Measurements from ENCODE around the gene CXCL1. TPM values are rescaled to one million over a fixed set of nuclear protein-coding genes. Genes with fewer than 3 reads are reported as not detected.

The CXCL1 gene
- total and polyA plus RNA-seq, 5 experiments from 2014 or later = not detected

GRCh38 chr4:73855406-73855805, 13.8 kb upstream of the CXCL1 start:
- no peak for DNase-seq
- Mint-ChIP-seq H3K27ac (no peak overlapping the region), H3K4me3 (no peak overlapping the region), H3K36me3 (no peaks in the 10 kb centered on the region), H3K27me3 (peaks cover 1 to 8% (median 5%) of the 10 kb centered on the region in 5 donors), H3K4me1 (no peaks in the 10 kb centered on the region), H3K9me3 (peaks cover 0 to 1% (median 0%) of the 10 kb centered on the region in 9 donors)
- POLR2A ChIA-PET = no interaction called here
- ATAC-seq = no peak

- POLR2A ChIA-PET = no interaction called here
- Mint-ChIP-seq H3K27ac (no peak overlapping the region), H3K27me3 (peaks cover 1 to 8% (median 5%) of the 10 kb centered on the region in 5 donors), H3K36me3 (no peaks in the 10 kb centered on the region), H3K4me3 (no peak overlapping the region), H3K9me3 (peaks cover 0 to 1% (median 0%) of the 10 kb centered on the region in 9 donors), H3K4me1 (no peaks in the 10 kb centered on the region)
- no peak for ATAC-seq
- DNase-seq = no peak
Measured at GRCh38 chr4:73856518-73856917, 12.7 kb upstream of the CXCL1 start.

DNA sequence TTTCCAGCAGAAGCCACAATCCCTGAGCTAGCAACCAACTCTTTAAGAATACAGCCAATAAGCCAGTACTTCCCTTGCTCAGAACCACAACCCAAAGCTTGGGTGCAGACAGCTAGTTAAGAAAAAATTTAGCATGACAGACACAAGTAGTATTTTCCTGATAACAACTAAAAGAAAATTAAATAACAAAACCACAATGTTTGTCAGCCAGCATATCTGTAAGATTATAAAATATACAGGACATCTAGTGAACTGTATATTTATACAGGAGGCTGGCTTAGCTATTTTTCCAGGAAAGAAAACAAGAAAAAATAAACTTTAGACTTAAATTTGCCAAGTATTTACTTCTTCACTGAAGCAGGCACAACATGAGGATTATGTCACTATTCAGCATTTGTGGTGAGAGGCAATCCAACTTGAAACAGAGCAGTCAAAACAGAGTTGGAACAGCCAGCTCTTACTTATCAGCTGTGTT, 9.5 kb upstream of the CXCL1 start:
- H3K4me1 Mint-ChIP-seq = no peaks in the 10 kb centered on the region

GRCh38 chr4:73860181-73860580, 9.0 kb upstream of the CXCL1 start:
- POLR2A ChIA-PET = no interaction called here
- Mint-ChIP-seq H3K4me1 (no peaks in the 10 kb centered on the region), H3K36me3 (no peaks in the 10 kb centered on the region), H3K27ac (no peak overlapping the region), H3K4me3 (no peak overlapping the region), H3K9me3 (peaks cover 0 to 1% (median 0%) of the 10 kb centered on the region in 9 donors), H3K27me3 (peaks cover 0 to 10% (median 4%) of the 10 kb centered on the region in 5 donors)
- no peak for DNase-seq
- no peak for ATAC-seq

More for the DNA sequence above, 9.5 kb upstream of the CXCL1 start:
- no peak overlapping the region for H3K27ac Mint-ChIP-seq
- no peak overlapping the region for H3K4me3 Mint-ChIP-seq
- peaks cover 1 to 10% (median 5%) of the 10 kb centered on the region in 5 donors for H3K27me3 Mint-ChIP-seq
- POLR2A ChIA-PET = no interaction called here
- no peak for DNase-seq
- peaks cover 0 to 1% (median 0%) of the 10 kb centered on the region in 9 donors for H3K9me3 Mint-ChIP-seq
- no peaks in the 10 kb centered on the region for H3K36me3 Mint-ChIP-seq
- ATAC-seq = no peak

GRCh38 chr4:73860917-73861316, 8.3 kb upstream of the CXCL1 start:
- Mint-ChIP-seq H3K27me3 (peaks cover 0 to 10% (median 4%) of the 10 kb centered on the region in 5 donors), H3K4me1 (no peaks in the 10 kb centered on the region), H3K27ac (no peak overlapping the region), H3K9me3 (peaks cover 0 to 1% (median 0%) of the 10 kb centered on the region in 9 donors), H3K4me3 (no peak overlapping the region), H3K36me3 (no peaks in the 10 kb centered on the region)
- POLR2A ChIA-PET = no interaction called here
- no peak for DNase-seq
- ATAC-seq = no peak

GRCh38 chr4:73862322-73862721, 6.9 kb upstream of the CXCL1 start:
- POLR2A ChIA-PET = no interaction called here
- no peaks in the 10 kb centered on the region for H3K4me1 Mint-ChIP-seq
- no peak for ATAC-seq
- DNase-seq = no peak
- H3K4me3 Mint-ChIP-seq = no peak overlapping the region
- H3K36me3 Mint-ChIP-seq = no peaks in the 10 kb centered on the region
- H3K27ac Mint-ChIP-seq = no peak overlapping the region
- peaks cover 0 to 10% (median 4%) of the 10 kb centered on the region in 5 donors for H3K27me3 Mint-ChIP-seq
- H3K9me3 Mint-ChIP-seq = no peaks in the 10 kb centered on the region

DNA sequence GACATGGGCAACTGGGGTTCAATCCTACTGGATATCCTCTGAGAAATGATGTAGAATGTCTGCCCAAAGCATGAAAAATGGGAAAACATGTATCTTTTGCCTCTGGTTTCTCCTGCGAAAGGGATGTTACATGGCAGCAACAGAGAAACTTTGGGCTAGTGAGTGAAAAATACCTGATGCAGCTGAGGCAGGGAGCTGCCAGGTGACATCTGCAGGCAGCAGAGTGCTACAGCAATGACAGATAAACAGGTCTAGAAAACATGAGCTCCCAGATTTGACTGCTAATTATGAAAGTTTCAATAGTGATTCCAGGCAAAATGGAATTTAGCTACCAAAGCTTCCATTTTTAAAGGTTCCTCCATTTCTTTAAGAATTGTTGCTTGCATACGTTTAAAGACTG, 4.8 kb upstream of the CXCL1 start:
- H3K9me3 Mint-ChIP-seq = no peaks in the 10 kb centered on the region
- no peaks in the 10 kb centered on the region for H3K36me3 Mint-ChIP-seq
- H3K27me3 Mint-ChIP-seq = peaks cover 11 to 25% (median 14%) of the 10 kb centered on the region in 5 donors
- POLR2A ChIA-PET = no interaction called here
- ATAC-seq (no peak), DNase-seq (no peak)
- H3K4me3 Mint-ChIP-seq = no peak overlapping the region
- H3K27ac Mint-ChIP-seq = no peak overlapping the region
- H3K4me1 Mint-ChIP-seq = peaks cover 0 to 13% (median 5%) of the 10 kb centered on the region in 4 donors

DNA sequence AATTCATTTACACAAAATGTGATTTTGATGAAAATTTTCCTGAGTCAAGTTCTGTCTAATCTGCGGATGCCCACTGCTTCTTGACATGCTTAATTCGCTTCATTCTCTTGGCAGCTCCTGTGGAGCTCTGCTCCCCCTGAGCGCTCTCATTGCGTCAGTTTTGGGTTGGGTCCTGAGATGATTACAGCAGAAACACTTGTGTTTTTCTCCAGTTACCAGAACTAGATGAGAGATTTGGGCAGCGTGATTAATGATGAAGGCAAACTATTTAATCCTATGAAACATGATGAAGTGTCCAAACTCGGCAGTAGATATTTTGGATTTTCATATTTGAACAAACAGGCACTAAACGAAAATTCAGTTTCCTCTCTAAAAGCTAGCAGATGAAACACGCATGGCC, 4.2 kb upstream of the CXCL1 start:
- no peaks in the 10 kb centered on the region for H3K36me3 Mint-ChIP-seq
- no peak for ATAC-seq
- POLR2A ChIA-PET = no interaction called here

DNA sequence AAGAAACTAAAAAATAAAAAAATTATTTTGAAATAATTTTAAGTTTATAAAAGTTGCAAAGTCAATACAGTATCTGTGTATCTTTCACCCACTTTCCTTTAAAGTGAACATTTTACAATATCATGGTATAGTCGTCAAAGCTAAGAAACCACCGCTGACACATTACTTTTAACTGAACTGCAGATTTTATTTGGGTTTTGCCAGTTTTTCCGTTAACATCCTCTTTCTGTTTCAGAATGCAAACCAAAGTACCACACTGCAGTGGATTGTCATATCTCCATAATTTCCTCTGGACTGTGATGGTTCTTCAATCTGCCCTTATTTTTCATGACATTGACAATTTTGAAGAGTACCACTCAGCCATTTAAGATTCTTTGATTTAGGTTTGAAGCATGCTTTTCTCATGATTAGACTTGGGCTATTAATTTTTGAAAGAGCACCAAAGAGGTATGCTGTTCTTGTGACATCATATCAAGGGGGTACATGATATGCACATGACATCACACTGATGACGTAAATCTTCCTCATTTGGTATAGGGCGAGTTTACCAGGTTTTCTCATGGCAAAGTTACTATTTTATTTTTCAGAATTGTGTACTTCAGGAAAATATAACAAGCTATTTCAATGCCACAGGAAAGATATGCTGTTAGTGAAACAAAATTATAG, 3.6 kb upstream of the CXCL1 start:
- no peak for ATAC-seq
- POLR2A ChIA-PET = no interaction called here
- H3K9me3 Mint-ChIP-seq = no peaks in the 10 kb centered on the region

More for the DNA sequence above, 4.2 kb upstream of the CXCL1 start:
- DNase-seq = no peak
- peaks cover 13 to 31% (median 16%) of the 10 kb centered on the region in 5 donors for H3K27me3 Mint-ChIP-seq
- no peak overlapping the region for H3K4me3 Mint-ChIP-seq
- H3K9me3 Mint-ChIP-seq = no peaks in the 10 kb centered on the region
- H3K27ac Mint-ChIP-seq = no peak overlapping the region
- peaks cover 0 to 16% (median 7%) of the 10 kb centered on the region in 4 donors for H3K4me1 Mint-ChIP-seq

GRCh38 chr4:73866246-73866645, 2.9 kb upstream of the CXCL1 start:
- Mint-ChIP-seq H3K4me1 (peaks cover 0 to 16% (median 7%) of the 10 kb centered on the region in 4 donors), H3K27ac (no peak overlapping the region), H3K4me3 (no peak overlapping the region), H3K9me3 (no peaks in the 10 kb centered on the region), H3K36me3 (no peaks in the 10 kb centered on the region), H3K27me3 (peaks cover 16 to 34% (median 18%) of the 10 kb centered on the region in 5 donors)
- no peak for DNase-seq
- POLR2A ChIA-PET = no interaction called here
- ATAC-seq = no peak

More for the DNA sequence above, 3.6 kb upstream of the CXCL1 start:
- H3K4me1 Mint-ChIP-seq = peaks cover 0 to 16% (median 7%) of the 10 kb centered on the region in 4 donors
- no peaks in the 10 kb centered on the region for H3K36me3 Mint-ChIP-seq
- H3K27ac Mint-ChIP-seq = no peak overlapping the region
- H3K27me3 Mint-ChIP-seq = peaks cover 13 to 34% (median 16%) of the 10 kb centered on the region in 5 donors
- H3K4me3 Mint-ChIP-seq = no peak overlapping the region
- DNase-seq = no peak

DNA sequence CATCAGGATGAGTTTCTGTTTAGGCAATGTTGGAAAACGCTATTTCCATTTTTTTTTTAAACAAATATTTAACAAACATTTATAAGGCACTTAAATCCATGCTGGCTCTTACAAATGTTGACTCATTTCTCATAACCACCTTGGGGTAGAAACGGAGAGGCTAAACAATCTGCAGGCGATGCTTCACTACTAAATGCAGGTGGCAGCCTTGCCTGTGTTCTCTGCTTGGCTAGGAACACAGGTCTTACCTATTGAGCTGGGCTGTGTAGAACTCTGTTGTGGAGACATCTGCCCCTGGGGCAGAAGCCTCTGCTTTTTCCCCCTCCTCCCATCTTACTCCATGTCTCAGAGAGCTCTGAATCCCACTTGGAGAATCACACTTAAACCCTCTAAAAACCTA, 1.4 kb upstream of the CXCL1 start:
- ATAC-seq (no peak), DNase-seq (no peak)
- POLR2A ChIA-PET = no interaction called here
- no peak overlapping the region for H3K27ac Mint-ChIP-seq
- H3K4me1 Mint-ChIP-seq = peaks cover 1 to 16% (median 7%) of the 10 kb centered on the region in 4 donors
- peaks cover 12 to 34% (median 18%) of the 10 kb centered on the region in 5 donors for H3K27me3 Mint-ChIP-seq
- H3K9me3 Mint-ChIP-seq = peaks cover 0 to 5% (median 0%) of the 10 kb centered on the region in 9 donors
- H3K36me3 Mint-ChIP-seq = no peaks in the 10 kb centered on the region
- no peak overlapping the region for H3K4me3 Mint-ChIP-seq

DNA sequence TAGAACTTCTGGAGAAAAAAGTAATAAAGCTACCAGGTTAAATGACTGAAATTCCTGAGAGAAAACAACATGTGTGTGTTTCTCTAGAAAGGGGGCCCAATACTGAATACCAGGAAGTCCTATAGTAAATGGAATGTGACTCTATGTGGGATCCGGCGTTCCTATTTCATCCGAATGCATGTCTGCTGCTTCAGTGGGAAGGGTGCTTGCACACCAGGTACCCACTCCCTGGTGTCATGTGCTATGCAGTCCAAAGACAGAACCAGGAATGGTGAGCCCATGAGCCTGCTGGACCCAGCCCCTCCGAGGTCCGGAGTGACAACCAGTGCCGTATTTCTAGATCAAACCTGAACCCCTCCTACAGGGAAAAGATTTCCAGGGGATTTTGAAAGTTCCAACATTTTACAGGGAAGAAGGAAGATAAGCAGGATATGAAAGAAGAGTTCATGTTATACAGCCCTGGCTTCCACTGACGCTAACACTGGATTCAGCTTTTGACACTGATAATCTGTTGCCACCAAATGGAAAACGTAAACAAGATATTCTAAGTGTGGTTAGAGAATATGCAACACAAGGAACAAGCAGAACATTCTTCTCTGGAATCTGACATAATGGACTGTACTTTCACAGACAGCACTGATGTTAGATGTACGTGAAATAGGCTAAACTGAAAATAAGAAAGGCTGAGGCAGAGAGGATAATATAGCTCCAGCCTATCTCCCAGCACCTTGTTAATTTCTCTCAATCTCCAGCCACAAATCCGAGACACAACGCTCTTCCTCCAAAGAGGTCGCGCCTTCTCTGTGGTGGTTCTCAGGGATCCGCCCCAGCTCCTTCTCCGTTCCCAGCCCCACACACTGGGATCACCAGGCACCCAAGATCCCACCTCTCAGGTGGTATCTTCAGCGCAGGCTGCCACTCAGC, 725 bp upstream of the CXCL1 start:
- no peak for ATAC-seq
- POLR2A ChIA-PET = no interaction called here
- Mint-ChIP-seq H3K4me1 (peaks cover 1 to 16% (median 7%) of the 10 kb centered on the region in 4 donors), H3K27me3 (peaks cover 12 to 34% (median 18%) of the 10 kb centered on the region in 5 donors), H3K4me3 (peak overlapping the region in 6 of 10 donors; percentile 9 to 68 (median 24)), H3K9me3 (peaks cover 0 to 9% (median 0%) of the 10 kb centered on the region in 9 donors), H3K36me3 (no peaks in the 10 kb centered on the region), H3K27ac (no peak overlapping the region)
- DNase-seq = no peak

- Mint-ChIP-seq H3K4me3 (no peak overlapping the region), H3K27ac (no peak overlapping the region), H3K4me1 (peaks cover 1 to 16% (median 7%) of the 10 kb centered on the region in 4 donors), H3K27me3 (peaks cover 12 to 24% (median 20%) of the 10 kb centered on the region in 5 donors), H3K36me3 (no peaks in the 10 kb centered on the region), H3K9me3 (peaks cover 0 to 9% (median 0%) of the 10 kb centered on the region in 9 donors)
- no peak for DNase-seq
- ATAC-seq = no peak
- POLR2A ChIA-PET = no interaction called here
Measured at GRCh38 chr4:73870260-73870659, 1.1 kb downstream of the CXCL1 start.
